HFFc6 (cell line): ENCODE measurements around the gene GLIPR1. TPM values are rescaled to one million over a fixed set of nuclear protein-coding genes. Genes with fewer than 3 reads are reported as not detected.
"Not testable (repeated sequence)": the region's sequence is repeated elsewhere in the genome, so short reads cannot be mapped to it uniquely, and the experiment has no call there.

ENCODE experiments used
- DNase-seq: peaks from one replicate; pipeline ENCODE4 v3.0.0-alpha.2; 2018
- H3K27ac Mint-ChIP-seq: 2 replicates; pipeline ENCODE4 v1.8.0; 2020; ENCODE audit warnings: mild to moderate bottlenecking, mixed read lengths
- H3K27me3 Mint-ChIP-seq: 2 replicates; pipeline ENCODE4 v1.8.0; 2021; ENCODE audit warnings: mild to moderate bottlenecking, moderate library complexity, mixed read lengths; ENCODE audit not compliant: insufficient read depth
- H3K36me3 Mint-ChIP-seq: 2 replicates; pipeline ENCODE4 v1.8.0; 2021; ENCODE audit warnings: low read depth, mixed read lengths
- H3K4me1 Mint-ChIP-seq: 2 replicates; pipeline ENCODE4 v1.8.0; 2020; ENCODE audit warnings: low read depth, mixed read lengths
- H3K4me3 Mint-ChIP-seq: 2 replicates; pipeline ENCODE4 v1.8.0; 2020; ENCODE audit warnings: mild to moderate bottlenecking, moderate library complexity, mixed read lengths
- H3K9me3 Mint-ChIP-seq: 2 replicates; pipeline ENCODE4 v1.8.0; 2020; ENCODE audit warnings: mild to moderate bottlenecking, mixed read lengths
- CTCF ChIP-seq: fragments of 200-600 bp; sonication (generic); IDR thresholded peaks from 2 replicates; pipeline ENCODE4 v1.5.0; 2021; ENCODE audit warnings: antibody characterized with exemption, mild to moderate bottlenecking
- total RNA-seq, 6 experiments: library from RNA; stranded (reverse); fragmentation: NEBNext Ultra II Directional; extraction: Animal tissue kit (Norgen Biotek cat#: 25700); gene quantifications; 2 replicates in 1 of 6; 3 replicates in 5 of 6; pipeline ENCODE4 v1.2.3, GENCODE V29; 2021

The GLIPR1 gene
- total RNA-seq, 6 experiments from 2014 or later = 190 to 339 (median 278) TPM

DNA sequence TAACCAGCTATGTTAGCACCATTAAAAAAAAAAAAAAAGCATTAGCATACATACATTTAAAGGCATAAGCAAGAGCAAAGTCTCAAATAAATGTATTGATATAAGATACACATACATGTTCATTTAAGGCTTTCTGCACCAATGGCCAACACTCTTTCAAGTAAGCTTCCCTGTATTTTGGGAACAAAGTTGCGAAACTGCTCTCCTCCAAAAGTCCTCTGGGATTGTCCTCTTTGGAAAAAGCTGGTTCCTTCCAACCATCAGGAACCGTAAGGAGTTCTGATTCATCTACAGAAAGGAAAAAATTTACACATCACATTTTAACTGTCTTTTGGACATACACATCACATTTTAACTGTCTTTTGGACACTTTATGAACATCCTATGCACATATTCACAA, 27.6 kb downstream of the GLIPR1 start:
- no peaks in the 10 kb centered on the region for H3K9me3 Mint-ChIP-seq
- peaks cover 17% of the 10 kb centered on the region for H3K36me3 Mint-ChIP-seq
- DNase-seq = no peak
- peaks cover 53% of the 10 kb centered on the region for H3K4me1 Mint-ChIP-seq
- no peaks in the 10 kb centered on the region for H3K27me3 Mint-ChIP-seq
- peak overlapping the region; percentile 5; the same call in 1 of the 2 replicates for H3K4me3 Mint-ChIP-seq
- H3K27ac Mint-ChIP-seq = peak overlapping the region; percentile 36; the same call in 1 of the 2 replicates
- TF ChIP-seq CTCF = no peak

- no peak for TF ChIP-seq CTCF
- Mint-ChIP-seq H3K9me3 (no peaks in the 10 kb centered on the region), H3K4me1 (peaks cover 53% of the 10 kb centered on the region), H3K4me3 (peak overlapping the region; percentile 97), H3K36me3 (peaks cover 17% of the 10 kb centered on the region), H3K27ac (peak overlapping the region; percentile 95; the same call in 1 of the 2 replicates), H3K27me3 (no peaks in the 10 kb centered on the region)
- DNase-seq = no peak
Measured at GRCh38 chr12:75509621-75510020, 29.1 kb downstream of the GLIPR1 start.

- Mint-ChIP-seq H3K36me3 (peaks cover 9% of the 10 kb centered on the region; the same call in 1 of the 2 replicates), H3K4me1 (peaks cover 45% of the 10 kb centered on the region), H3K27me3 (no peaks in the 10 kb centered on the region), H3K27ac (peak within 1 kb of the TSS; percentile 95), H3K9me3 (no peaks in the 10 kb centered on the region), H3K4me3 (peak within 1 kb of the TSS; percentile 97)
- 0 out of 2 replicates have a peak, but pooled peaks have one; percentile 12 for TF ChIP-seq CTCF
- peak; percentile 94 for DNase-seq
Measured at GRCh38 chr12:75511116-75512048, 30.8 kb downstream of the GLIPR1 start, which contains the start of gene KRR1. TSS of gene KRR1 (minus strand) at chr12:75511609. CDS start at chr12:75511597, 12 bp downstream.

DNA sequence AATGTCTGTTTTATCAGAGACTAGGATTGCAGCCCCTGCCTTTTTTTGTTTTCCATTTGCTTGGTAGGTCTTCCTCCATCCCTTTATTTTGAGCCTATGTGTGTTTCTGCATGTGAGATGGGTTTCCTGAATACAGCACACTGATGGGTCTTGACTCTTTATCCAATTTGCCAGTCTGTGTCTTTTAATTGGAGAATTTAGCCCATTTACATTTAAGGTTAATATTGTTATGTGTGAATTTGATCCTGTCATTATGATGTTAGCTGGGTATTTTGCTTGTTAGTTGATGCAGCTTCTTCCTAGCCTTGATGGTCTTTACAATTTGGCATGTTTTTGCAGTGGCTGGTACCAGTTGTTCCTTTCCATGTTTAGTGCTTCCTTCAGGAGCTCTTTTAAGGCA, 40.7 kb downstream of the GLIPR1 start:
- H3K36me3 Mint-ChIP-seq, H3K4me3 Mint-ChIP-seq, H3K27me3 Mint-ChIP-seq, DNase-seq, H3K27ac Mint-ChIP-seq: not testable (repeated sequence)
- Mint-ChIP-seq H3K9me3 (peaks cover 22% of the 10 kb centered on the region), H3K4me1 (peaks cover 15% of the 10 kb centered on the region)

DNA sequence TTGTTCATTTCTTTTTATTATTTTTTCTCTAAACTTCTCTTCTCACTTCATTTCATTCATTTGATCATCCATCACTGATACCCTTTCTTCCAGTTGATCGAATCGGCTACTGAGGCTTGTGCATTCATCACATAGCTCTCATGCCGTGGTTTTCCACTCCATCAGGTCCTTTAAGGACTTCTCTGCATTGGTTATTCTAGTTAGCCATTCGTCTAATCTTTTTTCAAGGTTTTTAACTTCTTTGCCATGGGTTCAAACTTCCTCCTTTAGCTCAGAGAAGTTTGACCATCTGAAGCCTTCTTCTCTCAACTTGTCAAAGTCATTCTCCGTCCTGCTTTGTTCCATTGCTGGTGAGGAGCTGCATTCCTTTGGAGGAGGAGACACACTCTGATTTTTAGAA, 41.6 kb downstream of the GLIPR1 start:
- peaks cover 22% of the 10 kb centered on the region for H3K4me1 Mint-ChIP-seq
- not testable (repeated sequence) for H3K27me3 Mint-ChIP-seq, H3K36me3 Mint-ChIP-seq

DNA sequence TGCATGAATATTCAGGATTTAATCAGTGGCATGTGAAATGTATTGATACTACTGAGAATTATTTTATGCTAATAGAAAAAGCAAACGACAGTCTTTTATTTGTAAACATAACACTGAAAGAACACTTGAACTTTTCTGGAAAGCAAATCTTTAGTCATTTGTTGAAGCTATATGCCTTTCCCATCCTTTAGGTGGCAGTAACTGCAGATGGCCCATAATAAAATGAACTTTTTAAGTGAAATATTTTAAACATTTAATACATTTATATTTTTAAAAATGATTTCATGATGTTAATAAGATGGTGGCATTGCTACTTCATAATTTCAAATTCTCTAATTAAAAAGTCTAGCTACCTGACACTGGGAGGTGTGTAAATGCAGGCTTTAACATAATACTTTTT, 44.7 kb downstream of the GLIPR1 start:
- peaks cover 4% of the 10 kb centered on the region; the same call in 1 of the 2 replicates for H3K27me3 Mint-ChIP-seq
- H3K4me1 Mint-ChIP-seq = peaks cover 32% of the 10 kb centered on the region
- H3K9me3 Mint-ChIP-seq = peaks cover 21% of the 10 kb centered on the region
- peak; percentile 80 for TF ChIP-seq CTCF
- H3K4me3 Mint-ChIP-seq = no peak overlapping the region
- peaks cover 10% of the 10 kb centered on the region for H3K36me3 Mint-ChIP-seq
- DNase-seq = no peak
- no peak overlapping the region for H3K27ac Mint-ChIP-seq

More for the DNA sequence above, 41.6 kb downstream of the GLIPR1 start:
- not testable (repeated sequence) for H3K4me3 Mint-ChIP-seq, H3K27ac Mint-ChIP-seq, DNase-seq
- H3K9me3 Mint-ChIP-seq = peaks cover 22% of the 10 kb centered on the region
